GM12878 (cell line): ENCODE measurements around the gene GSG1L2.

Experiments used
- CTCF ChIP-seq, 3 experiments: IDR thresholded peaks in 2 of 3; conservative IDR thresholded peaks in 1 of 3; 2 replicates each; pipeline ENCODE4 v1.5.1; 2011; ENCODE audit warnings: low read depth in 3 of 3, low read length in 3 of 3, mild to moderate bottlenecking in 3 of 3, control low read depth in 2 of 3, moderate library complexity in 2 of 3, inconsistent platforms in 1 of 3, mixed read lengths in 1 of 3; ENCODE audit not compliant: control insufficient read depth in 2 of 3, insufficient read depth in 1 of 3; ENCODE audit errors: extremely low read depth in 1 of 3
- EP300 ChIP-seq, 2 experiments: fragments of 150-350 bp in 1 of 2; IDR thresholded peaks; 2 replicates each; pipeline ENCODE4 v1.6.1; 2011 to 2012; ENCODE audit warnings: low read depth in 2 of 2, low read length in 2 of 2, borderline replicate concordance in 1 of 2, improper control_type of control experiment in 1 of 2, inconsistent platforms in 1 of 2; ENCODE audit not compliant: control insufficient read depth in 1 of 2
- JUNB ChIP-seq: IDR thresholded peaks from 2 replicates; pipeline ENCODE4 v1.6.1; 2016; ENCODE audit warnings: antibody characterized with exemption, mild to moderate bottlenecking
- MAX ChIP-seq: IDR thresholded peaks from 2 replicates; pipeline ENCODE4 v1.6.1; 2012; ENCODE audit warnings: low read depth, low read length, improper control_type of control experiment
- MYC ChIP-seq: IDR thresholded peaks from 2 replicates; pipeline ENCODE4 v1.6.1; 2011; ENCODE audit warnings: mild to moderate bottlenecking, low read length, moderate library complexity, inconsistent platforms; ENCODE audit not compliant: insufficient read depth, insufficient replicate concordance, insufficient read length, severe bottlenecking
- PAX8 ChIP-seq: fragments of 450-650 bp; IDR thresholded peaks from 2 replicates; pipeline ENCODE4 v1.6.1; 2017; ENCODE audit warnings: mild to moderate bottlenecking, moderate library complexity
- RAD21 ChIP-seq: IDR thresholded peaks from 2 replicates; pipeline ENCODE4 v1.6.1; 2011; ENCODE audit warnings: mild to moderate bottlenecking, low read depth, low read length, moderate library complexity; ENCODE audit not compliant: insufficient read depth

- TF ChIP-seq EP300 (IDR thresholded peaks at IDR 0.05; ENCODE audit: borderline replicate concordance in 1 of 2, control insufficient read depth in 1 of 2, low read depth in 2 of 2, low read length in 2 of 2) (no peak), PAX8 (no peak), CTCF (IDR thresholded peaks at IDR 0.05 in 2 of 3, conservative IDR thresholded peaks at IDR 0.05 in 1 of 3; ENCODE audit: control insufficient read depth in 2 of 3, extremely low read depth in 1 of 3, insufficient read depth in 1 of 3, low read depth in 3 of 3, low read length in 3 of 3) (no peak), RAD21 (no peak), MAX (no peak), MYC (no peak), JUNB (no peak)
These were observed 7.4 kb downstream of the GSG1L2 start for GRCh38 chr17:9814337-9814945.
